H1 (cell line): ENCODE measurements around the gene CYP2S1. TPM values are rescaled to one million over a fixed set of nuclear protein-coding genes. Genes with fewer than 3 reads are reported as not detected.

ENCODE experiments used
- CTCF ChIA-PET: fragments of 300-600 bp; sonication (Branson Sonifier 250); formaldehyde crosslinking; loops from one replicate; lab custom pipeline; 2021; ENCODE audit not compliant: partially characterized antibody; lab: Charles Lee
- POLR2A ChIA-PET: fragments of 300-600 bp; sonication (Branson Sonifier 250); formaldehyde crosslinking; loops from one replicate; lab custom pipeline; 2021; ENCODE audit warnings: inconsistent platforms; ENCODE audit not compliant: partially characterized antibody; lab: Charles Lee
- DNase-seq, 2 experiments: peaks; one replicate each; pipeline versions ENCODE4 v3.0.0 to v3.0.0-alpha.2; 2010 to 2022; ENCODE audit warnings: low spot score in 2 of 2, low read depth in 1 of 2, mixed read lengths in 1 of 2
- FAIRE-seq: peaks from 2 replicates; lab custom pipeline; 2011; peaks lifted over from hg19 to GRCh38; lab: Jason Lieb, UNC
- H2AFZ ChIP-seq: 2 replicates; pipeline ENCODE4 v1.8.1; 2012; ENCODE audit warnings: low read length, inconsistent platforms
- H2AK5ac ChIP-seq: 2 replicates; pipeline ENCODE4 v1.6.1; 2013; ENCODE audit warnings: low read depth, low read length
- H2BK120ac ChIP-seq: replicated peaks from 2 replicates; pipeline ENCODE3; 2013; ENCODE audit warnings: low read depth, low read length, inconsistent platforms
- H2BK12ac ChIP-seq: 2 replicates; pipeline ENCODE4 v1.6.1; 2013; ENCODE audit warnings: low read depth, low read length
- H2BK15ac ChIP-seq: 2 replicates; pipeline ENCODE4 v1.6.1; 2013; ENCODE audit warnings: low read length
- H2BK20ac ChIP-seq: 2 replicates; pipeline ENCODE4 v1.6.1; 2013; ENCODE audit warnings: low read length
- H2BK5ac ChIP-seq: 2 replicates; pipeline ENCODE4 v1.6.1; 2013; ENCODE audit warnings: low read depth, low read length
- H3K14ac ChIP-seq: 2 replicates; pipeline ENCODE4 v1.6.1; 2013; ENCODE audit warnings: inconsistent platforms; ENCODE audit not compliant: insufficient read length
- H3K18ac ChIP-seq: 2 replicates; pipeline ENCODE4 v1.6.1; 2013; ENCODE audit warnings: low read length; ENCODE audit errors: extremely low read depth
- H3K23ac ChIP-seq: 2 replicates; pipeline ENCODE4 v1.6.1; 2013; ENCODE audit warnings: inconsistent platforms; ENCODE audit not compliant: insufficient read length
- H3K23me2 ChIP-seq: 2 replicates; pipeline ENCODE4 v1.6.1; 2013; ENCODE audit warnings: low read depth, low read length
- H3K27ac ChIP-seq: 2 replicates; pipeline ENCODE4 v1.6.1; 2011; ENCODE audit warnings: low read depth, low read length, inconsistent platforms
- H3K27me3 ChIP-seq, 4 experiments: replicated peaks in 1 of 4; 1 replicate in 1 of 4; 2 replicates in 3 of 4; pipeline versions ENCODE4 v1.6.1 to v1.8.1; 2011 to 2013; ENCODE audit warnings: low read length in 3 of 4, mild to moderate bottlenecking in 3 of 4, inconsistent platforms in 2 of 4, mixed read lengths in 2 of 4, moderate library complexity in 1 of 4; ENCODE audit not compliant: control insufficient read depth in 3 of 4, insufficient read depth in 3 of 4; ENCODE audit errors: extremely low read depth in 1 of 4
- H3K36me3 ChIP-seq, 4 experiments: 2 replicates each; pipeline versions ENCODE4 v1.6.1 to v1.8.1; 2011 to 2013; ENCODE audit warnings: mild to moderate bottlenecking in 4 of 4, low read length in 3 of 4, moderate library complexity in 2 of 4, control low read depth in 1 of 4, inconsistent platforms in 1 of 4; ENCODE audit not compliant: insufficient read depth in 4 of 4, control insufficient read depth in 2 of 4
- H3K4ac ChIP-seq: replicated peaks from 2 replicates; pipeline ENCODE3; 2013; ENCODE audit warnings: low read length, low read depth, mixed read lengths, inconsistent platforms; ENCODE audit not compliant: insufficient read length
- H3K4me1 ChIP-seq, 4 experiments: replicated peaks in 1 of 4; 1 replicate in 1 of 4; 2 replicates in 3 of 4; pipeline versions ENCODE4 v1.6.1 to v1.8.1; 2011 to 2013; ENCODE audit warnings: low read length in 3 of 4, inconsistent platforms in 2 of 4, mixed read lengths in 1 of 4; ENCODE audit not compliant: insufficient read depth in 4 of 4, control insufficient read depth in 3 of 4
- H3K4me2 ChIP-seq, 2 experiments: 2 replicates each; pipeline versions ENCODE4 v1.6.1 to v1.8.1; 2011 to 2013; ENCODE audit warnings: low read depth in 2 of 2, low read length in 2 of 2, control low read depth in 1 of 2, inconsistent platforms in 1 of 2, mild to moderate bottlenecking in 1 of 2; ENCODE audit not compliant: insufficient read depth in 1 of 2
- H3K4me3 ChIP-seq, 4 experiments: fragments of 200-600, 300-600 bp in 1 of 4; sonication (generic), shearing (Covaris generic), sonication (Bioruptor Twin) in 1 of 4; 2 replicates each; pipeline versions ENCODE4 v1.5.1 to v1.8.1; 2011 to 2016; ENCODE audit warnings: low read length in 4 of 4, low read depth in 3 of 4, control low read depth in 2 of 4, inconsistent platforms in 2 of 4, mild to moderate bottlenecking in 2 of 4, mixed read lengths in 1 of 4, moderate library complexity in 1 of 4; ENCODE audit not compliant: insufficient read depth in 2 of 4; ENCODE audit errors: extremely low read depth in 1 of 4
- H3K56ac ChIP-seq: replicated peaks from 2 replicates; pipeline ENCODE3; 2013; ENCODE audit warnings: low read depth, mild to moderate bottlenecking, mixed read lengths, low read length, inconsistent platforms; ENCODE audit not compliant: insufficient read length
- H3K79me1 ChIP-seq: 2 replicates; pipeline ENCODE4 v1.6.1; 2013; ENCODE audit warnings: low read depth, low read length, control low read depth
- H3K79me2 ChIP-seq, 2 experiments: 2 replicates each; pipeline versions ENCODE4 v1.6.1 to v1.8.1; 2012 to 2013; ENCODE audit warnings: low read length in 2 of 2, mild to moderate bottlenecking in 2 of 2, inconsistent platforms in 1 of 2; ENCODE audit not compliant: insufficient read depth in 2 of 2, control insufficient read depth in 1 of 2
- H3K9ac ChIP-seq, 4 experiments: replicated peaks in 1 of 4; 1 replicate in 1 of 4; 2 replicates in 3 of 4; pipeline versions ENCODE4 v1.6.1 to v1.8.1; 2011 to 2013; ENCODE audit warnings: low read depth in 3 of 4, low read length in 3 of 4, control low read depth in 2 of 4, mild to moderate bottlenecking in 2 of 4, moderate library complexity in 2 of 4, inconsistent platforms in 1 of 4; ENCODE audit errors: extremely low read depth in 1 of 4
- H3K9me3 ChIP-seq, 2 experiments: 2 replicates each; pipeline versions ENCODE4 v1.6.1 to v1.8.1; 2012 to 2013; ENCODE audit warnings: mild to moderate bottlenecking in 2 of 2, moderate library complexity in 2 of 2, control low read depth in 1 of 2, inconsistent platforms in 1 of 2, low read depth in 1 of 2, low read length in 1 of 2, mixed read lengths in 1 of 2; ENCODE audit not compliant: insufficient read depth in 2 of 2
- H4K20me1 ChIP-seq, 2 experiments: replicated peaks in 1 of 2; 2 replicates each; pipeline versions ENCODE3 to v1.8.1; 2011 to 2013; ENCODE audit warnings: inconsistent platforms in 2 of 2, low read length in 2 of 2, mild to moderate bottlenecking in 1 of 2; ENCODE audit not compliant: insufficient read depth in 2 of 2, control insufficient read depth in 1 of 2
- H4K5ac ChIP-seq: 2 replicates; pipeline ENCODE4 v1.6.1; 2013; ENCODE audit warnings: low read length, low read depth, mixed read lengths, inconsistent platforms; ENCODE audit not compliant: insufficient read length
- H4K8ac ChIP-seq: 2 replicates; pipeline ENCODE4 v1.8.0; 2013; ENCODE audit warnings: mild to moderate bottlenecking, moderate library complexity, low read length, inconsistent platforms; ENCODE audit not compliant: insufficient read depth; ENCODE audit errors: extremely low read depth
- H4K91ac ChIP-seq: replicated peaks from 2 replicates; pipeline ENCODE3; 2013; ENCODE audit warnings: low read length, mixed read lengths, inconsistent platforms; ENCODE audit not compliant: insufficient read length
- CBX8 ChIP-seq: fragments of 300-800, 300-1000 bp; sonication (generic); IDR thresholded peaks from 2 replicates; pipeline ENCODE4 v1.7.1; 2016; ENCODE audit warnings: low read depth, low read length, borderline replicate concordance
- CHD2 ChIP-seq: IDR thresholded peaks from 2 replicates; pipeline ENCODE4 v1.6.1; 2012; ENCODE audit warnings: low read length, improper control_type of control experiment
- CREB1 ChIP-seq: IDR thresholded peaks from 2 replicates; pipeline ENCODE4 v1.6.1; 2012; ENCODE audit warnings: inconsistent platforms
- EP300 ChIP-seq, 2 experiments: IDR thresholded peaks; 1 replicate in 1 of 2; 2 replicates in 1 of 2; pipeline ENCODE4 v1.6.1; 2011 to 2012; ENCODE audit warnings: low read depth in 2 of 2, low read length in 2 of 2, mild to moderate bottlenecking in 2 of 2, borderline replicate concordance in 1 of 2, inconsistent platforms in 1 of 2, moderate library complexity in 1 of 2
- GTF2F1 ChIP-seq: IDR thresholded peaks from 2 replicates; pipeline ENCODE4 v1.6.1; 2012; ENCODE audit warnings: low read depth, low read length, improper control_type of control experiment, borderline replicate concordance
- KDM4A ChIP-seq: IDR thresholded peaks from one replicate; pipeline ENCODE4 v1.7.1; 2012; ENCODE audit warnings: low read depth, mild to moderate bottlenecking, moderate library complexity, low read length, inconsistent platforms; ENCODE audit not compliant: severe bottlenecking
- KDM5A ChIP-seq: fragments of 200-600 bp; IDR thresholded peaks from 2 replicates; pipeline ENCODE4 v1.7.1; 2012; ENCODE audit warnings: mild to moderate bottlenecking, low read length, inconsistent platforms, mixed read lengths
- POLR2AphosphoS5 ChIP-seq: IDR thresholded peaks from 2 replicates; pipeline ENCODE4 v1.6.1; 2011; ENCODE audit warnings: low read depth, low read length
- POU5F1 ChIP-seq: IDR thresholded peaks from 2 replicates; pipeline ENCODE4 v1.6.1; 2011; ENCODE audit warnings: low read depth, mild to moderate bottlenecking, low read length, moderate library complexity
- RAD21 ChIP-seq, 2 experiments: IDR thresholded peaks in 1 of 2; conservative IDR thresholded peaks in 1 of 2; 2 replicates each; pipeline ENCODE4 v1.6.1; 2011; ENCODE audit warnings: low read depth in 2 of 2, low read length in 2 of 2, improper control_type of control experiment in 1 of 2, inconsistent platforms in 1 of 2, mild to moderate bottlenecking in 1 of 2, moderate library complexity in 1 of 2
- SIN3A ChIP-seq, 2 experiments: IDR thresholded peaks in 1 of 2; conservative IDR thresholded peaks in 1 of 2; 2 replicates each; pipeline ENCODE4 v1.6.1; 2011 to 2012; ENCODE audit warnings: low read length in 2 of 2, improper control_type of control experiment in 1 of 2, low read depth in 1 of 2, mild to moderate bottlenecking in 1 of 2
- TBP ChIP-seq: IDR thresholded peaks from 2 replicates; pipeline ENCODE4 v1.6.1; 2011; ENCODE audit warnings: low read depth, low read length, improper control_type of control experiment
- TCF12 ChIP-seq: IDR thresholded peaks from 2 replicates; pipeline ENCODE4 v1.6.1; 2011; ENCODE audit warnings: low read depth, mild to moderate bottlenecking, low read length
- WGBS, 2 experiments: shearing (Covaris generic) in 1 of 2; methylation state at CpG; one replicate each; pipeline versions ENCODE4 v1.1.6 to v1.1.7; 2013 to 2015; ENCODE audit warnings: low lambda C conversion rate in 2 of 2, mixed read lengths in 2 of 2, inconsistent platforms in 1 of 2, low coverage in 1 of 2, missing lambda C conversion rate in 1 of 2; ENCODE audit not compliant: insufficient replicate concordance in 2 of 2, insufficient coverage in 1 of 2, insufficient read length in 1 of 2; ENCODE audit errors: extremely low coverage in 1 of 2, missing lambda C conversion rate in 1 of 2; 5-methylcytosine and 5-hydroxymethylcytosine counted together
- polyA plus RNA-seq, 7 experiments: library from polyadenylated mRNA; depleted of rRNA in 3 of 7; stranded (reverse) in 5 of 7; unstranded in 2 of 7; fragments of >200 nt in 5 of 7; fragments of 200-250 nt in 2 of 7; gene quantifications; 1 replicate in 5 of 7; 2 replicates in 1 of 7; 4 replicates in 1 of 7; pipeline versions ENCODE4 v1.2.1 to v1.2.3, GENCODE V29; 2011 to 2013; ENCODE audit warnings: missing spikeins in 2 of 7, mixed read lengths in 2 of 7
- total RNA-seq: library from RNA; stranded (reverse); fragmentation: NEBNext Ultra II Directional; extraction: Animal tissue kit (Norgen Biotek cat#: 25700); gene quantifications from 2 replicates; pipeline ENCODE4 v1.2.1, GENCODE V29; 2021

Gene CYP2S1
- total and polyA plus RNA-seq, 2 of the 8 experiments (the other 6 are each of a cell fraction or from before 2014, with no cell fraction given), result 97.9 to 245 TPM

- no peaks in the 10 kb centered on the region for H3K27me3 ChIP-seq
- ChIA-PET POLR2A (interaction anchor here (0.8 to 1.0 kb wide), 3 partner anchors 10 to 393 kb away, joined by 3 read pairs; no protein-coding TSS in a partner anchor), CTCF (interaction anchor here (1.1 to 2.1 kb wide), 5 partner anchors 10 to 269 kb away, joined by 3 to 9 read pairs (median 3); no protein-coding TSS in a partner anchor)
- H3K4me3 ChIP-seq, result no peak overlapping the region
- no peak overlapping the region for H4K5ac ChIP-seq
- no peaks in the 10 kb centered on the region for H3K9me3 ChIP-seq
- H2AK5ac ChIP-seq, result no peak overlapping the region
- no peak overlapping the region for H3K18ac ChIP-seq
- no peak overlapping the region for H3K4me2 ChIP-seq
- H2BK5ac ChIP-seq, result no peak overlapping the region
- H4K91ac ChIP-seq, result no peak overlapping the region
- H2BK12ac ChIP-seq, result no peak overlapping the region
- FAIRE-seq, result no peak
- no peak overlapping the region for H3K14ac ChIP-seq
- no peaks in the 10 kb centered on the region for H4K20me1 ChIP-seq
- no peaks in the 10 kb centered on the region for H3K36me3 ChIP-seq
- no peak overlapping the region for H2BK120ac ChIP-seq
- H3K4ac ChIP-seq, result no peak overlapping the region
- H3K23ac ChIP-seq, result no peak overlapping the region
- no peak overlapping the region for H4K8ac ChIP-seq
- H3K9ac ChIP-seq, result no peak overlapping the region
- no peaks in the 10 kb centered on the region for H3K79me1 ChIP-seq
- WGBS, 2 experiments, result 95% methylated on average over 2 of the region's 2 CpGs; no CpG with 5 or more reads in 1 of the 2 experiments
- no peak overlapping the region for H3K56ac ChIP-seq
- no peak overlapping the region for H2BK15ac ChIP-seq
- DNase-seq, result no peak
- no peak overlapping the region for H2AFZ ChIP-seq
- H3K79me2 ChIP-seq, result no peaks in the 10 kb centered on the region
- no peak for TF ChIP-seq RAD21 (IDR thresholded peaks at IDR 0.05 in 1 of 2, conservative IDR thresholded peaks at IDR 0.05 in 1 of 2; ENCODE audit: low read depth in 2 of 2, low read length in 2 of 2)
- no peak for TF ChIP-seq SIN3A (conservative IDR thresholded peaks at IDR 0.05 in 1 of 2, IDR thresholded peaks at IDR 0.05 in 1 of 2; ENCODE audit: low read depth in 1 of 2, low read length in 2 of 2)
- no peak for TF ChIP-seq CREB1
- no peak for TF ChIP-seq CHD2
- no peak for TF ChIP-seq TBP
- no peak for TF ChIP-seq POU5F1
- no peak for TF ChIP-seq TCF12
- no peak for TF ChIP-seq KDM5A
- TF ChIP-seq CBX8, result no peak
- no peak for TF ChIP-seq EP300 (IDR thresholded peaks at IDR 0.05; ENCODE audit: borderline replicate concordance in 1 of 2, low read depth in 2 of 2, low read length in 2 of 2)
- no peak for TF ChIP-seq GTF2F1
- TF ChIP-seq KDM4A, result no peak
- no peak for TF ChIP-seq POLR2AphosphoS5
- no peaks in the 10 kb centered on the region for H3K23me2 ChIP-seq
- peaks cover 0 to 4% (median 2%) of the 10 kb centered on the region in 4 experiments; a peak in 3 of 7 replicates for H3K4me1 ChIP-seq
- H3K27ac ChIP-seq, result no peak overlapping the region
- H2BK20ac ChIP-seq, result no peak overlapping the region
Measured at GRCh38 chr19:41159881-41160280, 33.1 kb upstream of the CYP2S1 start.
